GM23338 (cell line): Measurements from ENCODE around the gene TMEM185B.

Experiments
- CREB1 ChIP-seq: fragments of 250-450 bp; sonication (Bioruptor Pico); IDR thresholded peaks from 2 replicates; pipeline ENCODE4 v1.5.0; 2020; ENCODE audit warnings: low read depth, mild to moderate bottlenecking, moderate library complexity
- CTCF ChIP-seq, 2 experiments: fragments of 200-600 bp in 1 of 2; sonication (generic) in 1 of 2; conservative IDR thresholded peaks; 2 replicates each; pipeline versions ENCODE4 v1.5.1 to v1.6.1; 2016 to 2017; ENCODE audit warnings: antibody characterized with exemption in 2 of 2, low read depth in 2 of 2, mild to moderate bottlenecking in 2 of 2, moderate library complexity in 1 of 2
- ETS1 ChIP-seq: IDR thresholded peaks from 2 replicates; pipeline ENCODE4 v1.6.1; 2016; ENCODE audit warnings: antibody characterized with exemption
- EZH2 ChIP-seq: fragments of 200-600 bp; sonication (generic); IDR thresholded peaks from one replicate; pipeline ENCODE4 v1.8.0; 2017; ENCODE audit warnings: antibody characterized with exemption, mild to moderate bottlenecking, low read depth; ENCODE audit not compliant: unreplicated experiment
- EZH2phosphoT487 ChIP-seq: fragments of 200-600 bp; sonication (generic); IDR thresholded peaks from one replicate; pipeline ENCODE4 v1.8.1; 2018; ENCODE audit warnings: antibody characterized with exemption; ENCODE audit not compliant: unreplicated experiment
- JUNB ChIP-seq: IDR thresholded peaks from one replicate; pipeline ENCODE4 v1.6.1; 2016; ENCODE audit warnings: antibody characterized with exemption; ENCODE audit not compliant: unreplicated experiment
- NANOG ChIP-seq: IDR thresholded peaks from 2 replicates; pipeline ENCODE4 v1.6.1; 2016; ENCODE audit warnings: antibody characterized with exemption, borderline replicate concordance
- POLR2AphosphoS5 ChIP-seq: IDR thresholded peaks from 2 replicates; pipeline ENCODE4 v1.6.1; 2016; ENCODE audit warnings: antibody characterized with exemption, low read depth
- REST ChIP-seq: IDR thresholded peaks from one replicate; pipeline ENCODE4 v1.6.1; 2018; ENCODE audit warnings: antibody characterized with exemption; ENCODE audit not compliant: unreplicated experiment
- STAT1 ChIP-seq: IDR thresholded peaks from one replicate; pipeline ENCODE4 v1.6.1; 2016; ENCODE audit warnings: antibody characterized with exemption; ENCODE audit not compliant: unreplicated experiment
- ZNF114 ChIP-seq: fragments of 250-450 bp; sonication (Bioruptor Pico); IDR thresholded peaks from 2 replicates; pipeline ENCODE4 v1.5.0; 2020; ENCODE audit warnings: mild to moderate bottlenecking, moderate library complexity
- ZNF331 ChIP-seq: fragments of 250-450 bp; sonication (Bioruptor Pico); IDR thresholded peaks from 2 replicates; pipeline ENCODE4 v1.5.0; 2020; ENCODE audit warnings: low read depth, mild to moderate bottlenecking, moderate library complexity
- ZNF462 ChIP-seq: fragments of 250-450 bp; sonication (Bioruptor Pico); IDR thresholded peaks from 2 replicates; pipeline ENCODE4 v1.5.0; 2020; ENCODE audit warnings: mild to moderate bottlenecking, moderate library complexity

GRCh38 chr2:120269816-120270215 is 46.6 kb upstream of the TMEM185B start:
- TF ChIP-seq EZH2: no peak
- no peak for TF ChIP-seq CTCF (conservative IDR thresholded peaks at IDR 0.05; ENCODE audit: low read depth in 2 of 2)
- TF ChIP-seq REST: no peak
- no peak for TF ChIP-seq ZNF462 (CRISPR knock-in tag)
- TF ChIP-seq CREB1 (CRISPR knock-in tag): no peak
- no peak for TF ChIP-seq EZH2phosphoT487
- TF ChIP-seq JUNB: no peak
- no peak for TF ChIP-seq POLR2AphosphoS5
- no peak for TF ChIP-seq NANOG
- TF ChIP-seq ZNF114: no peak
- no peak for TF ChIP-seq ZNF331
- TF ChIP-seq ETS1: no peak
- no peak for TF ChIP-seq STAT1
